ENCODE data around the gene GAS7.

- TF ChIP-seq POLR2A (IDR thresholded peaks at IDR 0.05; ENCODE audit: low read length) (no peak), GATA1 (IDR thresholded peaks at IDR 0.05; ENCODE audit: low read depth, low read length) (no peak)
Measured at GRCh38 chr17:10059684-10060211, 138.7 kb downstream of the GAS7 start.
